H1 (cell line): ENCODE measurements around the gene ELANE. TPM values are rescaled to one million over a fixed set of nuclear protein-coding genes. Genes with fewer than 3 reads are reported as not detected.

Source experiments
- CTCF ChIA-PET: fragments of 300-600 bp; sonication (Branson Sonifier 250); formaldehyde crosslinking; loops from one replicate; lab custom pipeline; 2021; ENCODE audit not compliant: partially characterized antibody; lab: Charles Lee
- POLR2A ChIA-PET: fragments of 300-600 bp; sonication (Branson Sonifier 250); formaldehyde crosslinking; loops from one replicate; lab custom pipeline; 2021; ENCODE audit warnings: inconsistent platforms; ENCODE audit not compliant: partially characterized antibody; lab: Charles Lee
- DNase-seq, 2 experiments: peaks; one replicate each; pipeline versions ENCODE4 v3.0.0 to v3.0.0-alpha.2; 2010 to 2022; ENCODE audit warnings: low spot score in 2 of 2, low read depth in 1 of 2, mixed read lengths in 1 of 2
- FAIRE-seq: peaks from 2 replicates; lab custom pipeline; 2011; peaks lifted over from hg19 to GRCh38; lab: Jason Lieb, UNC
- H2AFZ ChIP-seq: 2 replicates; pipeline ENCODE4 v1.8.1; 2012; ENCODE audit warnings: low read length, inconsistent platforms
- H2AK5ac ChIP-seq: 2 replicates; pipeline ENCODE4 v1.6.1; 2013; ENCODE audit warnings: low read depth, low read length
- H2BK120ac ChIP-seq: replicated peaks from 2 replicates; pipeline ENCODE3; 2013; ENCODE audit warnings: low read depth, low read length, inconsistent platforms
- H2BK12ac ChIP-seq: 2 replicates; pipeline ENCODE4 v1.6.1; 2013; ENCODE audit warnings: low read depth, low read length
- H2BK15ac ChIP-seq: 2 replicates; pipeline ENCODE4 v1.6.1; 2013; ENCODE audit warnings: low read length
- H2BK20ac ChIP-seq: 2 replicates; pipeline ENCODE4 v1.6.1; 2013; ENCODE audit warnings: low read length
- H2BK5ac ChIP-seq: 2 replicates; pipeline ENCODE4 v1.6.1; 2013; ENCODE audit warnings: low read depth, low read length
- H3K14ac ChIP-seq: 2 replicates; pipeline ENCODE4 v1.6.1; 2013; ENCODE audit warnings: inconsistent platforms; ENCODE audit not compliant: insufficient read length
- H3K18ac ChIP-seq: 2 replicates; pipeline ENCODE4 v1.6.1; 2013; ENCODE audit warnings: low read length; ENCODE audit errors: extremely low read depth
- H3K23ac ChIP-seq: 2 replicates; pipeline ENCODE4 v1.6.1; 2013; ENCODE audit warnings: inconsistent platforms; ENCODE audit not compliant: insufficient read length
- H3K23me2 ChIP-seq: 2 replicates; pipeline ENCODE4 v1.6.1; 2013; ENCODE audit warnings: low read depth, low read length
- H3K27ac ChIP-seq: 2 replicates; pipeline ENCODE4 v1.6.1; 2011; ENCODE audit warnings: low read depth, low read length, inconsistent platforms
- H3K27me3 ChIP-seq, 4 experiments: replicated peaks in 1 of 4; 1 replicate in 1 of 4; 2 replicates in 3 of 4; pipeline versions ENCODE4 v1.6.1 to v1.8.1; 2011 to 2013; ENCODE audit warnings: low read length in 3 of 4, mild to moderate bottlenecking in 3 of 4, inconsistent platforms in 2 of 4, mixed read lengths in 2 of 4, moderate library complexity in 1 of 4; ENCODE audit not compliant: control insufficient read depth in 3 of 4, insufficient read depth in 3 of 4; ENCODE audit errors: extremely low read depth in 1 of 4
- H3K36me3 ChIP-seq, 4 experiments: 2 replicates each; pipeline versions ENCODE4 v1.6.1 to v1.8.1; 2011 to 2013; ENCODE audit warnings: mild to moderate bottlenecking in 4 of 4, low read length in 3 of 4, moderate library complexity in 2 of 4, control low read depth in 1 of 4, inconsistent platforms in 1 of 4; ENCODE audit not compliant: insufficient read depth in 4 of 4, control insufficient read depth in 2 of 4
- H3K4ac ChIP-seq: replicated peaks from 2 replicates; pipeline ENCODE3; 2013; ENCODE audit warnings: low read length, low read depth, mixed read lengths, inconsistent platforms; ENCODE audit not compliant: insufficient read length
- H3K4me1 ChIP-seq, 4 experiments: replicated peaks in 1 of 4; 1 replicate in 1 of 4; 2 replicates in 3 of 4; pipeline versions ENCODE4 v1.6.1 to v1.8.1; 2011 to 2013; ENCODE audit warnings: low read length in 3 of 4, inconsistent platforms in 2 of 4, mixed read lengths in 1 of 4; ENCODE audit not compliant: insufficient read depth in 4 of 4, control insufficient read depth in 3 of 4
- H3K4me2 ChIP-seq, 2 experiments: 2 replicates each; pipeline versions ENCODE4 v1.6.1 to v1.8.1; 2011 to 2013; ENCODE audit warnings: low read depth in 2 of 2, low read length in 2 of 2, control low read depth in 1 of 2, inconsistent platforms in 1 of 2, mild to moderate bottlenecking in 1 of 2; ENCODE audit not compliant: insufficient read depth in 1 of 2
- H3K4me3 ChIP-seq, 4 experiments: fragments of 200-600, 300-600 bp in 1 of 4; sonication (generic), shearing (Covaris generic), sonication (Bioruptor Twin) in 1 of 4; 2 replicates each; pipeline versions ENCODE4 v1.5.1 to v1.8.1; 2011 to 2016; ENCODE audit warnings: low read length in 4 of 4, low read depth in 3 of 4, control low read depth in 2 of 4, inconsistent platforms in 2 of 4, mild to moderate bottlenecking in 2 of 4, mixed read lengths in 1 of 4, moderate library complexity in 1 of 4; ENCODE audit not compliant: insufficient read depth in 2 of 4; ENCODE audit errors: extremely low read depth in 1 of 4
- H3K56ac ChIP-seq: replicated peaks from 2 replicates; pipeline ENCODE3; 2013; ENCODE audit warnings: low read depth, mild to moderate bottlenecking, mixed read lengths, low read length, inconsistent platforms; ENCODE audit not compliant: insufficient read length
- H3K79me1 ChIP-seq: 2 replicates; pipeline ENCODE4 v1.6.1; 2013; ENCODE audit warnings: low read depth, low read length, control low read depth
- H3K79me2 ChIP-seq, 2 experiments: 2 replicates each; pipeline versions ENCODE4 v1.6.1 to v1.8.1; 2012 to 2013; ENCODE audit warnings: low read length in 2 of 2, mild to moderate bottlenecking in 2 of 2, inconsistent platforms in 1 of 2; ENCODE audit not compliant: insufficient read depth in 2 of 2, control insufficient read depth in 1 of 2
- H3K9ac ChIP-seq, 4 experiments: replicated peaks in 1 of 4; 1 replicate in 1 of 4; 2 replicates in 3 of 4; pipeline versions ENCODE4 v1.6.1 to v1.8.1; 2011 to 2013; ENCODE audit warnings: low read depth in 3 of 4, low read length in 3 of 4, control low read depth in 2 of 4, mild to moderate bottlenecking in 2 of 4, moderate library complexity in 2 of 4, inconsistent platforms in 1 of 4; ENCODE audit errors: extremely low read depth in 1 of 4
- H3K9me3 ChIP-seq, 2 experiments: 2 replicates each; pipeline versions ENCODE4 v1.6.1 to v1.8.1; 2012 to 2013; ENCODE audit warnings: mild to moderate bottlenecking in 2 of 2, moderate library complexity in 2 of 2, control low read depth in 1 of 2, inconsistent platforms in 1 of 2, low read depth in 1 of 2, low read length in 1 of 2, mixed read lengths in 1 of 2; ENCODE audit not compliant: insufficient read depth in 2 of 2
- H4K20me1 ChIP-seq, 2 experiments: replicated peaks in 1 of 2; 2 replicates each; pipeline versions ENCODE3 to v1.8.1; 2011 to 2013; ENCODE audit warnings: inconsistent platforms in 2 of 2, low read length in 2 of 2, mild to moderate bottlenecking in 1 of 2; ENCODE audit not compliant: insufficient read depth in 2 of 2, control insufficient read depth in 1 of 2
- H4K5ac ChIP-seq: 2 replicates; pipeline ENCODE4 v1.6.1; 2013; ENCODE audit warnings: low read length, low read depth, mixed read lengths, inconsistent platforms; ENCODE audit not compliant: insufficient read length
- H4K8ac ChIP-seq: 2 replicates; pipeline ENCODE4 v1.8.0; 2013; ENCODE audit warnings: mild to moderate bottlenecking, moderate library complexity, low read length, inconsistent platforms; ENCODE audit not compliant: insufficient read depth; ENCODE audit errors: extremely low read depth
- H4K91ac ChIP-seq: replicated peaks from 2 replicates; pipeline ENCODE3; 2013; ENCODE audit warnings: low read length, mixed read lengths, inconsistent platforms; ENCODE audit not compliant: insufficient read length
- CREB1 ChIP-seq: IDR thresholded peaks from 2 replicates; pipeline ENCODE4 v1.6.1; 2012; ENCODE audit warnings: inconsistent platforms
- JUND ChIP-seq: IDR thresholded peaks from 2 replicates; pipeline ENCODE4 v1.6.1; 2011; ENCODE audit warnings: mild to moderate bottlenecking, improper control_type of control experiment, low read length
- KDM4A ChIP-seq: IDR thresholded peaks from one replicate; pipeline ENCODE4 v1.7.1; 2012; ENCODE audit warnings: low read depth, mild to moderate bottlenecking, moderate library complexity, low read length, inconsistent platforms; ENCODE audit not compliant: severe bottlenecking
- MAX ChIP-seq: IDR thresholded peaks from 2 replicates; pipeline ENCODE4 v1.6.1; 2012; ENCODE audit warnings: inconsistent platforms
- RBBP5 ChIP-seq: IDR thresholded peaks from 2 replicates; pipeline ENCODE4 v1.7.1; 2012; ENCODE audit warnings: low read depth, mild to moderate bottlenecking, inconsistent platforms, low read length, moderate library complexity, borderline replicate concordance
- RFX5 ChIP-seq: IDR thresholded peaks from 2 replicates; pipeline ENCODE4 v1.6.1; 2011; ENCODE audit warnings: low read depth, low read length, improper control_type of control experiment, borderline replicate concordance
- SIN3A ChIP-seq, 2 experiments: IDR thresholded peaks in 1 of 2; conservative IDR thresholded peaks in 1 of 2; 2 replicates each; pipeline ENCODE4 v1.6.1; 2011 to 2012; ENCODE audit warnings: low read length in 2 of 2, improper control_type of control experiment in 1 of 2, low read depth in 1 of 2, mild to moderate bottlenecking in 1 of 2
- USF2 ChIP-seq: IDR thresholded peaks from 2 replicates; pipeline ENCODE4 v1.6.1; 2011; ENCODE audit warnings: low read length, improper control_type of control experiment
- WGBS, 2 experiments: shearing (Covaris generic) in 1 of 2; methylation state at CpG; one replicate each; pipeline versions ENCODE4 v1.1.6 to v1.1.7; 2013 to 2015; ENCODE audit warnings: low lambda C conversion rate in 2 of 2, mixed read lengths in 2 of 2, inconsistent platforms in 1 of 2, low coverage in 1 of 2, missing lambda C conversion rate in 1 of 2; ENCODE audit not compliant: insufficient replicate concordance in 2 of 2, insufficient coverage in 1 of 2, insufficient read length in 1 of 2; ENCODE audit errors: extremely low coverage in 1 of 2, missing lambda C conversion rate in 1 of 2; 5-methylcytosine and 5-hydroxymethylcytosine counted together
- polyA plus RNA-seq, 7 experiments: library from polyadenylated mRNA; depleted of rRNA in 3 of 7; stranded (reverse) in 5 of 7; unstranded in 2 of 7; fragments of >200 nt in 5 of 7; fragments of 200-250 nt in 2 of 7; gene quantifications; 1 replicate in 5 of 7; 2 replicates in 1 of 7; 4 replicates in 1 of 7; pipeline versions ENCODE4 v1.2.1 to v1.2.3, GENCODE V29; 2011 to 2013; ENCODE audit warnings: missing spikeins in 2 of 7, mixed read lengths in 2 of 7
- total RNA-seq: library from RNA; stranded (reverse); fragmentation: NEBNext Ultra II Directional; extraction: Animal tissue kit (Norgen Biotek cat#: 25700); gene quantifications from 2 replicates; pipeline ENCODE4 v1.2.1, GENCODE V29; 2021
- TF ChIP-seq, protein P1 (sequence below): IDR thresholded peaks from 2 replicates; pipeline ENCODE4 v1.6.1; 2012; ENCODE audit warnings: inconsistent platforms

Gene ELANE
- total and polyA plus RNA-seq, 2 of the 8 experiments (the other 6 are each of a cell fraction or from before 2014, with no cell fraction given) = not detected

DNA sequence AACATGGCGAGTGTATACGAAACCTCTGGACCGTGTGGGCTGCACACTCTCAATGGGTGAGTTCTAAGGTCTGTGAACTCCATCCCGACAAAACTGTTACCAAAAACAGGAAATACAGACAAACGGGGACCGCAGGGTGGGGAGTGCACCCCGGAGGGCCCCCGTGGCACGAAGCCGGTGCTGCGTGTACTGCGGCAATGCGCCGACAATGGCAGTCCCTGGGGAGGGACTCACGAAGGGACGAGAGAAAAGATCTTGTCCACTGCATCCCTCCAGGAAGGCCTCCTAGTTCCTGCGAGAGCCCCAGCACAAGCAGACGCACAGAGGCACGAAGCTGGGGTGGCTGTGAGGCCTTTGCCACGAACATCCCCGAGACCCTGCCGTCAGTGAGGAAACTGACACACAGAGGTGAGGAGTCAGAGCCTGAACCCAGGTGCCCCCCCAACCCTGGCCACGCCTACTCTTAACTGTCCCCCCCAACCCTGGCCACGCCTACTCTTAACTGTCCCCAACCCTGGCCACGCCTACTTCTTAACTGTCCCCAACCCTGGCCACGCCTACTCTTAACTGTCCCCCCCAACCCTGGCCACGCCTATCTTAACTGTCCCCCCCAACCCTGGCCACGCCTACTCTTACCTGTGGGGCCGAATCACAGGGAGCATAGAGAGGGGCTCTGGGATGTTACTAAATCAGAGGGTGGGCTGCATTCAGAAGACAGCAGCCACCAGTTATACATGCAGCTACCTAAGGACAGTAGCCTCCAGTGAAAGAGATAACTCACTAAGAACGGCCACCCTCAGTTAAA, 36.7 kb downstream of the ELANE start:
- H2AFZ ChIP-seq = no peak overlapping the region
- no peak overlapping the region for H3K23ac ChIP-seq
- no peak overlapping the region for H3K4me2 ChIP-seq
- no peak overlapping the region for H3K18ac ChIP-seq
- H3K23me2 ChIP-seq = peaks cover 3% of the 10 kb centered on the region; the same call in 1 of the 2 replicates
- H4K5ac ChIP-seq = no peak overlapping the region
- H4K91ac ChIP-seq = no peak overlapping the region
- peaks cover 0 to 2% (median 0%) of the 10 kb centered on the region in 4 experiments; a peak in 2 of 7 replicates for H3K4me1 ChIP-seq
- ChIA-PET POLR2A (interaction anchor here (0.9 to 8.8 kb wide), 2 partner anchors 11 to 17 kb away, joined by 3 to 82 read pairs; no protein-coding TSS in a partner anchor), CTCF (interaction anchor here (1.1 to 1.2 kb wide), 3 partner anchors 9 to 15 kb away, joined by 3 to 5 read pairs (median 4); no protein-coding TSS in a partner anchor)
- no peak overlapping the region for H2BK5ac ChIP-seq
- no peaks in the 10 kb centered on the region; a peak in 1 of 4 replicates for H3K79me2 ChIP-seq
- no peak overlapping the region for H3K4me3 ChIP-seq
- H2AK5ac ChIP-seq = no peak overlapping the region
- FAIRE-seq = no peak
- no peak overlapping the region for H2BK20ac ChIP-seq
- H3K14ac ChIP-seq = no peak overlapping the region
- H3K27me3 ChIP-seq = no peaks in the 10 kb centered on the region
- H2BK15ac ChIP-seq = no peak overlapping the region
- H4K8ac ChIP-seq = no peak overlapping the region
- H3K9ac ChIP-seq = no peak overlapping the region
- H2BK120ac ChIP-seq = no peak overlapping the region
- no peak for DNase-seq
- H3K27ac ChIP-seq = no peak overlapping the region
- no peak overlapping the region for H2BK12ac ChIP-seq
- H4K20me1 ChIP-seq = peaks cover 5 to 13% of the 10 kb centered on the region in 2 experiments
- H3K9me3 ChIP-seq = no peaks in the 10 kb centered on the region
- WGBS, 2 experiments = 91% methylated on average over 30 of the region's 30 CpGs; no CpG with 5 or more reads in 1 of the 2 experiments
- H3K36me3 ChIP-seq = peaks cover 0 to 21% (median 10%) of the 10 kb centered on the region in 4 experiments; a peak in 4 of 8 replicates
- no peak overlapping the region for H3K56ac ChIP-seq
- no peak overlapping the region for H3K4ac ChIP-seq
- H3K79me1 ChIP-seq = peaks cover 7% of the 10 kb centered on the region
- TF ChIP-seq, protein P1, sequence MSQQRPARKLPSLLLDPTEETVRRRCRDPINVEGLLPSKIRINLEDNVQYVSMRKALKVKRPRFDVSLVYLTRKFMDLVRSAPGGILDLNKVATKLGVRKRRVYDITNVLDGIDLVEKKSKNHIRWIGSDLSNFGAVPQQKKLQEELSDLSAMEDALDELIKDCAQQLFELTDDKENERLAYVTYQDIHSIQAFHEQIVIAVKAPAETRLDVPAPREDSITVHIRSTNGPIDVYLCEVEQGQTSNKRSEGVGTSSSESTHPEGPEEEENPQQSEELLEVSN = no peak
- no peak for TF ChIP-seq RBBP5
- no peak for TF ChIP-seq JUND
- TF ChIP-seq RFX5 = no peak
- no peak for TF ChIP-seq USF2
- TF ChIP-seq CREB1 = no peak
- no peak for TF ChIP-seq SIN3A (conservative IDR thresholded peaks at IDR 0.05 in 1 of 2, IDR thresholded peaks at IDR 0.05 in 1 of 2; ENCODE audit: low read depth in 1 of 2, low read length in 2 of 2)
- TF ChIP-seq MAX = no peak
- TF ChIP-seq KDM4A = no peak
